Brain microvascular endothelial cell (primary cell): ENCODE measurements around the gene ACSL3.
A peak's percentile ranks its signal among the peaks of the same experiment; 100 is the strongest.

Source experiments
- DNase-seq: peaks from one replicate; pipeline ENCODE4 v3.0.0-alpha.2; 2020
- H3K27ac ChIP-seq: fragments of 250-450 bp; sonication (Bioruptor Pico); 2 replicates; pipeline ENCODE4 v1.5.1; 2020; ENCODE audit warnings: mild to moderate bottlenecking, moderate library complexity
- H3K27me3 ChIP-seq: fragments of 250-450 bp; sonication (Bioruptor Pico); replicated peaks from 2 replicates; pipeline ENCODE4 v1.5.1; 2020; ENCODE audit warnings: mild to moderate bottlenecking
- H3K36me3 ChIP-seq: fragments of 250-450 bp; sonication (Bioruptor Pico); replicated peaks from 2 replicates; pipeline ENCODE4 v1.5.1; 2020; ENCODE audit warnings: mild to moderate bottlenecking
- H3K4me3 ChIP-seq: 2 replicates; pipeline ENCODE4 v1.5.1; 2011; ENCODE audit warnings: low read depth, mild to moderate bottlenecking, control low read depth, low read length, moderate library complexity
- CTCF ChIP-seq: IDR thresholded peaks from 2 replicates; pipeline ENCODE4 v1.5.1; 2011; ENCODE audit warnings: low read depth, mild to moderate bottlenecking, moderate library complexity, low read length, control low read depth, inconsistent platforms; ENCODE audit errors: missing control alignments
- in situ Hi-C: cut with HindIII; loops from 2 replicates; pipeline ENCODE4 v1.10.0; 2017; ENCODE audit warnings: low sequenced_read_pairs, low pct_ligation_motif_present

Gene ACSL3

GRCh38 chr2:222944971-222945740, 84.3 kb downstream of the ACSL3 start:
- peaks cover 2% of the 10 kb centered on the region for H3K36me3 ChIP-seq
- DNase-seq: no peak
- in situ Hi-C loops: no loop called here
- no peaks in the 10 kb centered on the region for H3K27me3 ChIP-seq
- no peak overlapping the region for H3K27ac ChIP-seq
- TF ChIP-seq CTCF: no peak
- H3K4me3 ChIP-seq: no peak overlapping the region

- H3K27ac ChIP-seq: no peak overlapping the region
- no peak overlapping the region for H3K4me3 ChIP-seq
- in situ Hi-C loops: no loop called here
- TF ChIP-seq CTCF: no peak
- H3K27me3 ChIP-seq: no peaks in the 10 kb centered on the region
- peaks cover 2% of the 10 kb centered on the region for H3K36me3 ChIP-seq
- DNase-seq: no peak
Measured at GRCh38 chr2:222945887-222946286, 85.1 kb downstream of the ACSL3 start.

GRCh38 chr2:222946700-222947287, 86.0 kb downstream of the ACSL3 start:
- Histone ChIP-seq H3K4me3 (no peak overlapping the region), H3K27me3 (no peaks in the 10 kb centered on the region), H3K36me3 (no peaks in the 10 kb centered on the region), H3K27ac (no peak overlapping the region)
- TF ChIP-seq CTCF: no peak
- in situ Hi-C loops: no loop called here
- DNase-seq: peak; percentile 31

- Histone ChIP-seq H3K27me3 (no peaks in the 10 kb centered on the region), H3K27ac (no peak overlapping the region), H3K36me3 (no peaks in the 10 kb centered on the region), H3K4me3 (no peak overlapping the region)
- no peak for DNase-seq
- in situ Hi-C loops: no loop called here
- no peak for TF ChIP-seq CTCF
Measured at GRCh38 chr2:222949073-222949472, 88.2 kb downstream of the ACSL3 start.

GRCh38 chr2:222949690-222950323, 89.0 kb downstream of the ACSL3 start:
- peak overlapping the region; percentile 53 for H3K27ac ChIP-seq
- H3K27me3 ChIP-seq: no peaks in the 10 kb centered on the region
- H3K36me3 ChIP-seq: no peaks in the 10 kb centered on the region
- in situ Hi-C loops: no loop called here
- TF ChIP-seq CTCF: no peak
- DNase-seq: no peak
- H3K4me3 ChIP-seq: no peak overlapping the region
